ENCODE results near the gene FAM9C.
A peak's percentile ranks its signal among the peaks of the same experiment; 100 is the strongest.

The FAM9C gene

GRCh38 chrX:13051529-13052172 is 7.2 kb upstream of the FAM9C start:
- Histone ChIP-seq H3K9ac (ENCODE audit: low read length) (no peak overlapping the region), H2BK12ac (ENCODE audit: low read length in 2 of 2) (no peak overlapping the region), H2AFZ (ENCODE audit: low read depth, low read length) (no peak overlapping the region), H3K23ac (ENCODE audit: low read length in 2 of 2) (no peak overlapping the region), H3K4me2 (ENCODE audit: low read length, poor library complexity, severe bottlenecking) (no peak overlapping the region), H3K4ac (ENCODE audit: low read depth in 1 of 2, low read length in 2 of 2) (no peak overlapping the region), H2BK15ac (ENCODE audit: low read depth, poor library complexity, severe bottlenecking) (no peak overlapping the region), H3K27me3 (ENCODE audit: control insufficient read depth in 1 of 2, insufficient read depth in 1 of 2, low read length in 2 of 2) (peaks cover 0 to 6% of the 10 kb centered on the region in 2 experiments), H3K14ac (ENCODE audit: low read length in 2 of 2) (no peak overlapping the region), H3K4me1 (ENCODE audit: control insufficient read depth, insufficient read depth, low read depth, low read length) (no peaks in the 10 kb centered on the region), H2AK5ac (ENCODE audit: low read length, severe bottlenecking) (no peak overlapping the region), H2BK120ac (ENCODE audit: low read depth, low read length) (no peak overlapping the region), H3K79me1 (replicated peaks; ENCODE audit: low read length, poor library complexity, severe bottlenecking) (no peaks in the 10 kb centered on the region), H3K4me3 (ENCODE audit: insufficient read depth in 1 of 2, low read depth in 1 of 2, low read length in 2 of 2) (no peak overlapping the region), H2BK5ac (ENCODE audit: low read depth, low read length, poor library complexity, severe bottlenecking) (no peak overlapping the region), H4K8ac (ENCODE audit: low read length) (no peak overlapping the region), H3K18ac (ENCODE audit: low read depth in 1 of 2, low read length in 2 of 2) (no peak overlapping the region), H3K9me3 (ENCODE audit: control insufficient read depth, low read length) (no peaks in the 10 kb centered on the region), H3K36me3 (ENCODE audit: control insufficient read depth in 1 of 2, insufficient read depth in 2 of 2, low read depth in 1 of 2, low read length in 2 of 2) (no peaks in the 10 kb centered on the region), H4K91ac (ENCODE audit: low read length) (no peak overlapping the region), H3K27ac (ENCODE audit: low read length, poor library complexity, severe bottlenecking) (no peak overlapping the region)
- DNase-seq = no peak
- WGBS = 85% methylated on average over 3 of the region's 4 CpGs

- WGBS = 100% methylated on average over 1 of the region's 1 CpG
- H3K79me1 ChIP-seq (replicated peaks; ENCODE audit: low read length, poor library complexity, severe bottlenecking) = no peaks in the 10 kb centered on the region
- no peak for DNase-seq
- H3K9ac ChIP-seq (ENCODE audit: low read length) = no peak overlapping the region
- H3K9me3 ChIP-seq (ENCODE audit: control insufficient read depth, low read length) = no peaks in the 10 kb centered on the region
- no peaks in the 10 kb centered on the region for H3K36me3 ChIP-seq (ENCODE audit: control insufficient read depth in 1 of 2, insufficient read depth in 2 of 2, low read depth in 1 of 2, low read length in 2 of 2)
- no peak overlapping the region for H3K4me2 ChIP-seq (ENCODE audit: low read length, poor library complexity, severe bottlenecking)
- H2AFZ ChIP-seq (ENCODE audit: low read depth, low read length) = no peak overlapping the region
- H4K91ac ChIP-seq (ENCODE audit: low read length) = no peak overlapping the region
- no peak overlapping the region for H2BK120ac ChIP-seq (ENCODE audit: low read depth, low read length)
- no peak overlapping the region for H2AK5ac ChIP-seq (ENCODE audit: low read length, severe bottlenecking)
- H3K18ac ChIP-seq (ENCODE audit: low read depth in 1 of 2, low read length in 2 of 2) = no peak overlapping the region
- no peaks in the 10 kb centered on the region for H3K4me1 ChIP-seq (ENCODE audit: control insufficient read depth, insufficient read depth, low read depth, low read length)
- no peak overlapping the region for H3K4me3 ChIP-seq (ENCODE audit: insufficient read depth in 1 of 2, low read depth in 1 of 2, low read length in 2 of 2)
- H3K14ac ChIP-seq (ENCODE audit: low read length in 2 of 2) = no peak overlapping the region
- no peak overlapping the region for H2BK15ac ChIP-seq (ENCODE audit: low read depth, poor library complexity, severe bottlenecking)
- H3K27me3 ChIP-seq (ENCODE audit: control insufficient read depth in 1 of 2, insufficient read depth in 1 of 2, low read length in 2 of 2) = peaks cover 0 to 6% of the 10 kb centered on the region in 2 experiments
- H3K27ac ChIP-seq (ENCODE audit: low read length, poor library complexity, severe bottlenecking) = no peak overlapping the region
- H3K23ac ChIP-seq (ENCODE audit: low read length in 2 of 2) = no peak overlapping the region
- H4K8ac ChIP-seq (ENCODE audit: low read length) = no peak overlapping the region
- no peak overlapping the region for H3K4ac ChIP-seq (ENCODE audit: low read depth in 1 of 2, low read length in 2 of 2)
- H2BK5ac ChIP-seq (ENCODE audit: low read depth, low read length, poor library complexity, severe bottlenecking) = no peak overlapping the region
- no peak overlapping the region for H2BK12ac ChIP-seq (ENCODE audit: low read length in 2 of 2)
Measured at GRCh38 chrX:13051167-13051528, 6.7 kb upstream of the FAM9C start.

GRCh38 chrX:13050151-13050550 is 5.7 kb upstream of the FAM9C start:
- no peak overlapping the region for H4K91ac ChIP-seq (ENCODE audit: low read length)
- H3K4me3 ChIP-seq (ENCODE audit: insufficient read depth in 1 of 2, low read depth in 1 of 2, low read length in 2 of 2) = no peak overlapping the region
- H3K9ac ChIP-seq (ENCODE audit: low read length) = no peak overlapping the region
- H3K4me2 ChIP-seq (ENCODE audit: low read length, poor library complexity, severe bottlenecking) = no peak overlapping the region
- WGBS = 98% methylated on average over 2 of the region's 4 CpGs
- H3K14ac ChIP-seq (ENCODE audit: low read length in 2 of 2) = no peak overlapping the region
- H2BK15ac ChIP-seq (ENCODE audit: low read depth, poor library complexity, severe bottlenecking) = no peak overlapping the region
- no peak overlapping the region for H2BK120ac ChIP-seq (ENCODE audit: low read depth, low read length)
- no peak overlapping the region for H3K27ac ChIP-seq (ENCODE audit: low read length, poor library complexity, severe bottlenecking)
- H3K27me3 ChIP-seq (ENCODE audit: control insufficient read depth in 1 of 2, insufficient read depth in 1 of 2, low read length in 2 of 2) = peaks cover 0 to 6% of the 10 kb centered on the region in 2 experiments
- H3K36me3 ChIP-seq (ENCODE audit: control insufficient read depth in 1 of 2, insufficient read depth in 2 of 2, low read depth in 1 of 2, low read length in 2 of 2) = no peaks in the 10 kb centered on the region
- no peak overlapping the region for H2AFZ ChIP-seq (ENCODE audit: low read depth, low read length)
- H3K23ac ChIP-seq (ENCODE audit: low read length in 2 of 2) = no peak overlapping the region
- no peak overlapping the region for H2BK5ac ChIP-seq (ENCODE audit: low read depth, low read length, poor library complexity, severe bottlenecking)
- no peak overlapping the region for H3K4ac ChIP-seq (ENCODE audit: low read depth in 1 of 2, low read length in 2 of 2)
- no peak overlapping the region for H4K8ac ChIP-seq (ENCODE audit: low read length)
- H2AK5ac ChIP-seq (ENCODE audit: low read length, severe bottlenecking) = no peak overlapping the region
- H3K79me1 ChIP-seq (replicated peaks; ENCODE audit: low read length, poor library complexity, severe bottlenecking) = no peaks in the 10 kb centered on the region
- H3K18ac ChIP-seq (ENCODE audit: low read depth in 1 of 2, low read length in 2 of 2) = no peak overlapping the region
- no peak for DNase-seq
- no peaks in the 10 kb centered on the region for H3K9me3 ChIP-seq (ENCODE audit: control insufficient read depth, low read length)
- H2BK12ac ChIP-seq (ENCODE audit: low read length in 2 of 2) = no peak overlapping the region
- H3K4me1 ChIP-seq (ENCODE audit: control insufficient read depth, insufficient read depth, low read depth, low read length) = no peaks in the 10 kb centered on the region

- no peaks in the 10 kb centered on the region for H3K36me3 ChIP-seq (ENCODE audit: control insufficient read depth in 1 of 2, insufficient read depth in 2 of 2, low read depth in 1 of 2, low read length in 2 of 2)
- DNase-seq = peak; percentile 50
- no peak overlapping the region for H3K4me2 ChIP-seq (ENCODE audit: low read length, poor library complexity, severe bottlenecking)
- no peak overlapping the region for H3K27ac ChIP-seq (ENCODE audit: low read length, poor library complexity, severe bottlenecking)
- no peak overlapping the region for H2AFZ ChIP-seq (ENCODE audit: low read depth, low read length)
- H3K14ac ChIP-seq (ENCODE audit: low read length in 2 of 2) = no peak overlapping the region
- H2BK15ac ChIP-seq (ENCODE audit: low read depth, poor library complexity, severe bottlenecking) = no peak overlapping the region
- H3K23ac ChIP-seq (ENCODE audit: low read length in 2 of 2) = no peak overlapping the region
- no CpG with 5 or more reads among the region's 1 CpG for WGBS
- no peak overlapping the region for H2BK12ac ChIP-seq (ENCODE audit: low read length in 2 of 2)
- H3K4me1 ChIP-seq (ENCODE audit: control insufficient read depth, insufficient read depth, low read depth, low read length) = no peaks in the 10 kb centered on the region
- H4K91ac ChIP-seq (ENCODE audit: low read length) = no peak overlapping the region
- H3K4me3 ChIP-seq (ENCODE audit: insufficient read depth in 1 of 2, low read depth in 1 of 2, low read length in 2 of 2) = no peak overlapping the region
- no peak overlapping the region for H3K4ac ChIP-seq (ENCODE audit: low read depth in 1 of 2, low read length in 2 of 2)
- no peaks in the 10 kb centered on the region for H3K9me3 ChIP-seq (ENCODE audit: control insufficient read depth, low read length)
- H4K8ac ChIP-seq (ENCODE audit: low read length) = no peak overlapping the region
- H2AK5ac ChIP-seq (ENCODE audit: low read length, severe bottlenecking) = no peak overlapping the region
- peak overlapping the region in 1 of 2 experiments; percentile 48 for H3K18ac ChIP-seq (ENCODE audit: low read depth in 1 of 2, low read length in 2 of 2)
- H3K9ac ChIP-seq (ENCODE audit: low read length) = no peak overlapping the region
- no peaks in the 10 kb centered on the region for H3K79me1 ChIP-seq (replicated peaks; ENCODE audit: low read length, poor library complexity, severe bottlenecking)
- peaks cover 0 to 6% of the 10 kb centered on the region in 2 experiments for H3K27me3 ChIP-seq (ENCODE audit: control insufficient read depth in 1 of 2, insufficient read depth in 1 of 2, low read length in 2 of 2)
- no peak overlapping the region for H2BK120ac ChIP-seq (ENCODE audit: low read depth, low read length)
- H2BK5ac ChIP-seq (ENCODE audit: low read depth, low read length, poor library complexity, severe bottlenecking) = no peak overlapping the region
Measured at GRCh38 chrX:13048280-13048679, 3.9 kb upstream of the FAM9C start.
